ENCODE results near the gene FUT7.
A peak's percentile ranks its signal among the peaks of the same experiment; 100 is the strongest.

FUT7 gene

DNA sequence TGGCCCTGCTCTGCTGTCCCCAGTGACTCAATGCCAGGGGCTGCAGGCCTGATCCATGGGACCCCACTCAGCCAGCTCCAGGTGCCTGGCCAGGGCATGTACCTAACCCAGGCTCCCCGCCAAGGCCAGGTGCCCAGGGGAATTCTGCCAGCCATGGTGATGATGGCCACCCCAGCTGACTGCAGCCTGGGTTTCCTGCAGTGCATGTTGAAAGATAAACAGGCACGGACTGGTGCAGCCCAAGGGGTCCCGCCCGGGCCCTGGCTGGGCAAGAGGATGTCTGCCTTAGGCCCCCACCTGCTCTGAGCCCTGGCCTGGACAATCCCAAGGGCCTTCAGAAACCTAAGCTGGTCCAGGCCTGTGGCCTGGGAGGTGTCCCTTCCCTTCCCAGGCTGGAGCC lies 5.1 kb downstream of the FUT7 start:
- Histone ChIP-seq H4K20me1 (peaks cover 41% of the 10 kb centered on the region), H3K4me1 (peaks cover 71% of the 10 kb centered on the region), H3K27ac (peak overlapping the region; percentile 94), H3K27me3 (no peaks in the 10 kb centered on the region), H3K4me3 (peak overlapping the region; percentile 74), H3K9ac (peak overlapping the region; percentile 80), H3K9me3 (no peaks in the 10 kb centered on the region), H3K4me2 (peak overlapping the region; percentile 94), H3K36me3 (peaks cover 12% of the 10 kb centered on the region; the same call in 1 of the 2 replicates)
- no peak for TF ChIP-seq Cebpa-rat (IDR thresholded peaks at IDR 0.05)

DNA sequence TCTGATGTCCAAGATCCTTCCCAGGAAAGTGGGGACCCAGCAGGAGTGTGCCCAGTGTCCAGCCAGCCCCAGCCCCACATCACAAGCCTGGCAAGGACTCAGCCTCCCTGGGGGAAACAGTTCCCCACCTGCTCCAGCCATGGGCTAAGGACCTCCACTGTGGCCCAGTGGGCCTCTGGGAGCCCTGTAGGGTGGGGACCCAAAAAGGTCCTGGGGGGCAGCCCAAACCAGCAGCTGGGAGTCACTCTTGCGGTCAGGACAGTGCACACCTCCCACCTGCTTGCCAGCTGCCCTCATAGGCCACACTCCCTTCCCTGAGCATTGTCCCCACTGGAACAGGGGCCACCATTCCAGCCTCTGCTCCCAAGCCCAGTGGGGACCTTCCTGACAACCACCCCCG lies 5.5 kb downstream of the FUT7 start:
- peaks cover 44% of the 10 kb centered on the region for H4K20me1 ChIP-seq
- no peak overlapping the region; the same call in 1 of the 2 replicates for H3K27ac ChIP-seq
- H3K4me1 ChIP-seq: peaks cover 66% of the 10 kb centered on the region
- 0 out of 2 replicates have a peak overlapping the region, but pooled peaks have one; percentile 28 for H3K9ac ChIP-seq
- H3K9me3 ChIP-seq: no peaks in the 10 kb centered on the region
- no peaks in the 10 kb centered on the region for H3K27me3 ChIP-seq
- H3K4me2 ChIP-seq: peak overlapping the region; percentile 94
- H3K36me3 ChIP-seq: peaks cover 16% of the 10 kb centered on the region; the same call in 1 of the 2 replicates
- peak overlapping the region; percentile 5; the same call in 1 of the 2 replicates for H3K4me3 ChIP-seq
- TF ChIP-seq Cebpa-rat (IDR thresholded peaks at IDR 0.05): no peak

DNA sequence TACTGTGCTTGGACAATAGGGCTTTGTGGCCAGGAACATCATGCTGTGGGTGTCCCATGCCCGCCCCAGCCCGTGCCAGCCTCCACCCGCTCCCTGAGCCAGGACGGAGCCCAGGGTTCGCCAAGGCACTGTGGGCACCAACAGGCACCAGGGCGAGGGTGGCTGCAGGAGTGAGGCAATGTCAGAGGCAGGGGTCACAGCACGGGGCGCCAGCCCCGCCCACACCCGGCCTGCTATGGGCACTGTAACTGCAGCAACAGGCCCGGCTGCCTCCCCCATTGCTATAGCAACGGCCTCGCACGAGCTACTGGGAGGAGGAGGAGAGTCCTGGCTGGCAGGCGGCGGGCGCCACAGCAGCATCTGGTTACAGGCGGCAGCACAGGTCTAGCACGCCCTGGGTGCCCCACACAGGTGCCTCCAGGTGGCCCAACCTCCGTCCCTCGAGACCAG lies 6.3 kb downstream of the FUT7 start:
- Histone ChIP-seq H3K9me3 (no peaks in the 10 kb centered on the region), H3K36me3 (peaks cover 24% of the 10 kb centered on the region), H4K20me1 (peaks cover 48% of the 10 kb centered on the region), H3K4me2 (peak overlapping the region; percentile 94), H3K4me1 (peaks cover 58% of the 10 kb centered on the region), H3K9ac (no peak overlapping the region), H3K27me3 (no peaks in the 10 kb centered on the region), H3K4me3 (no peak overlapping the region), H3K27ac (no peak overlapping the region)
- no peak for TF ChIP-seq Cebpa-rat (IDR thresholded peaks at IDR 0.05)

DNA sequence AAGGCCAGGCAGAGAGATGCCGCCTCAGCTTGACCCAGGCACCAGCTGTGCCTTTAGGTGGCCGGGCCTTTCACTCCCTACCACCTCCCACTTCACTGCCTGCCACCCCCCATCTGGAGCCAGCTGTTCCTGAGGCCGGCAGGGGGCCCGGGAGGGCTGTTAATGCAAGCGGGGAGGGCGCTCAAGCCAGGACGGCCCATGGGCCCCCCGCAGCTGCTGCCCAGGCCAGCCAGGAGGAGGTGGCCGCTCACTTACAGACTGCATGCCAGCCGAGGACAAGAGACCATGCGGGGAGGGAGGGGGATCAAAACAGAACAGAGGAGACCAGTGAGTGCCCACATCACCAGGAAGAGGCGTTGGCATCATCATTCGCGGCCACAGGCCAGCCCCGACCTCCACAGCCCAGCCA lies 8.3 kb downstream of the FUT7 start:
- Histone ChIP-seq H3K36me3 (peaks cover 41% of the 10 kb centered on the region), H3K27me3 (no peaks in the 10 kb centered on the region), H3K4me2 (no peak overlapping the region), H3K4me1 (peaks cover 52% of the 10 kb centered on the region), H3K9ac (no peak overlapping the region), H3K27ac (no peak overlapping the region; the same call in 1 of the 2 replicates), H3K4me3 (no peak overlapping the region), H3K9me3 (no peaks in the 10 kb centered on the region), H4K20me1 (peaks cover 48% of the 10 kb centered on the region)
- no peak for TF ChIP-seq Cebpa-rat (IDR thresholded peaks at IDR 0.05)

DNA sequence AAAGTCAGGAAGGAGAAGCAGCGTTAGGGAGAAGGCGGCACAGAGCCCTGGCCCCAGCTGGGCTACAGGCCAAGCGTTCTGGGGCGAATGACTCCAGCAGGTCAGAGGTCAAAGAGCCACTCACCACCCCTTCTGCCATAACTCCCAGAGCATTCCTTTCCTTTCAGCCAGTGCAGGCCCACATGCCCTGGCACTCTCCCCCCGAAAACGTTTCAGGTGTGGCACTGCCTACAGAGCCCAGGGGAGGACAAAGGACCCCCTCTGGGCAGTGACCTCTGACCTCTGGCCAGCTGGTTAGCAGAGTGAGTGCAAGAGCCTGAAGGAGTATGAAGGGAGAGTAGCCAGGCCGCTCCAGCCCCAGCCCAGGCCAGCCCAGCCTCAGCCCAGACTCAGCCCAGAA lies 8.7 kb downstream of the FUT7 start:
- peaks cover 41% of the 10 kb centered on the region for H3K36me3 ChIP-seq
- no peaks in the 10 kb centered on the region for H3K27me3 ChIP-seq
- peaks cover 49% of the 10 kb centered on the region for H3K4me1 ChIP-seq
- no peak overlapping the region for H3K4me3 ChIP-seq
- TF ChIP-seq Cebpa-rat (IDR thresholded peaks at IDR 0.05): no peak
- H4K20me1 ChIP-seq: peaks cover 48% of the 10 kb centered on the region
- no peak overlapping the region for H3K9ac ChIP-seq
- H3K4me2 ChIP-seq: no peak overlapping the region
- H3K27ac ChIP-seq: no peak overlapping the region; the same call in 1 of the 2 replicates
- no peaks in the 10 kb centered on the region for H3K9me3 ChIP-seq

DNA sequence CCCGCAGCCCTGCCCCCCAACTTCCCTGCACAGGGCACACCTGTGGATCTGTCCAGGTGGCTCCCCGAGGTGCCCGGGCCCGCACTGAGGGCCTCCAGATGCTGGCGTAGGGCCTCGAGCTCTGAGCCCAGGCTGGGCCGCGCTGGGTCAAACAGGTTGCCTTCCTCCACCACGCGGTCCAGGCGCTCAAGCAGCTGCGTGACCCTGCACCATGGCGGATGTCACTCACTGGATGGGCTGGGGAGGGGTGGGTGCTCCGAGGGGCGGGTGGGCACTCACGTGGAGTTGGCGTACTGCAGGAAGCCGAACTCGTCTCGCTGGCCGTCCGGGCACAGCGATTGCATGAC lies 9.3 kb downstream of the FUT7 start:
- Histone ChIP-seq H3K4me1 (peaks cover 47% of the 10 kb centered on the region), H4K20me1 (peaks cover 48% of the 10 kb centered on the region), H3K36me3 (peaks cover 46% of the 10 kb centered on the region), H3K27ac (no peak overlapping the region), H3K27me3 (no peaks in the 10 kb centered on the region), H3K4me3 (no peak overlapping the region), H3K9me3 (no peaks in the 10 kb centered on the region), H3K9ac (no peak overlapping the region), H3K4me2 (no peak overlapping the region)
- no peak for TF ChIP-seq Cebpa-rat (IDR thresholded peaks at IDR 0.05)

DNA sequence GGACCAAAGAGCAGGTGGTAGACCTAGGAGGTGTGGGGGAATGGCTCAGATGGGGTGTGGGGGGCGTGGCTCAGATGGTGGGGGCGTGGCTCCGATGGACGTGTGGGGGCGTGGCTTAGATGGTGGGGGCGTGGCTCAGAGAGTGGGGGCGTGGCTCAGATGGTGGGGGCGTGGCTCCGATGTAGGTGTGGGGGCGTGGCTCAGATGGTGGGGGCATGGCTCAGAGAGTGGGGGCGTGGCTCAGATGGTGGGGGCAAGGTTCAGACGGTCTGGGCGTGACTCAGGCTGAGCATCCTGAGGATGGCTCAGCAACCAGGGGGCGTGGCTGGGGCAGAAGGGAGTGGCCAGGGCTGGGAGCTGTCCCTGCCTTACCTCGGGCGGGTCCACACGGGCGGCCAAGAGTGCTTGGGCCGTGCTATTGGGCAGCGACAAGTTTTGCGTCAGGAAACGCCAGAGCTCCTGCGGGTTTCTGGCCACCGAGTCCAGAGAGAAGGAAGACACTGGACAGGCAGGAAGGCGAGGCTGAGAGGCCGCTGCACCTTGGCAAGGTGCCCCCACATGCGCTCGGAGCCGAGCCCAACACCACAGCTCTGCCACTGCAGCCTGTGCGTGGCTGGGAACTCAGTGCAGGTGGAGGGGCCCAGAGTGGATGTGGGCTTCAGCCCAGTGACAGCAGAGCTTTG lies 9.8 kb downstream of the FUT7 start:
- H3K9ac ChIP-seq: no peak overlapping the region
- peaks cover 51% of the 10 kb centered on the region for H3K36me3 ChIP-seq
- H3K4me3 ChIP-seq: no peak overlapping the region
- H3K27ac ChIP-seq: no peak overlapping the region
- no peaks in the 10 kb centered on the region for H3K9me3 ChIP-seq
- H3K27me3 ChIP-seq: no peaks in the 10 kb centered on the region
- peaks cover 43% of the 10 kb centered on the region for H4K20me1 ChIP-seq
- no peak overlapping the region for H3K4me2 ChIP-seq
- TF ChIP-seq Cebpa-rat (IDR thresholded peaks at IDR 0.05): no peak
- peaks cover 41% of the 10 kb centered on the region for H3K4me1 ChIP-seq

DNA sequence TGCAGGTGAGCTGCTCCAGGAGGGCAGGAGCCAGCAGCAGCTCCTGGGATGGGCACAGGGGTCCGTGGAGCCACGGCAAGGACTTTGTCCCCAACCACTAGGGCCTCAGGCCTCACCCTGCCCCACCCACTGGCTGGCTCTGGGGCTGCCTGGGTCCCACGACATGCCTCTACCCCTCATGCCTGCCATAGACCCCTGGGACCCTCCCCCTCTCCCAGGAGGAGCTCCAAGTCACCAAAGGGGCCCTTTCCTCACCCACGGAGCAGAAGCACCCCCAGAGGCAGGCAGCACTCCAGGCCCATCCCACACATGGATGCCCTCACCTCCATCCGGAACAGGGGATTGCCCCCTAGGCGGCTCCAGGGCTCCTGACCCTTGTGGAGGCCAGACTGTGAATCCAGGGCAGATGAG lies 10.3 kb downstream of the FUT7 start:
- no peak for TF ChIP-seq Cebpa-rat (IDR thresholded peaks at IDR 0.05)
- H3K27ac ChIP-seq: no peak overlapping the region
- H3K4me2 ChIP-seq: no peak overlapping the region
- H3K9me3 ChIP-seq: 0 out of 2 replicates have a peak, but pooled peaks cover 4% of the 10 kb centered on the region
- H3K27me3 ChIP-seq: no peaks in the 10 kb centered on the region
- H3K9ac ChIP-seq: no peak overlapping the region
- peaks cover 38% of the 10 kb centered on the region for H4K20me1 ChIP-seq
- peaks cover 36% of the 10 kb centered on the region for H3K4me1 ChIP-seq
- peaks cover 57% of the 10 kb centered on the region for H3K36me3 ChIP-seq
- H3K4me3 ChIP-seq: no peak overlapping the region

DNA sequence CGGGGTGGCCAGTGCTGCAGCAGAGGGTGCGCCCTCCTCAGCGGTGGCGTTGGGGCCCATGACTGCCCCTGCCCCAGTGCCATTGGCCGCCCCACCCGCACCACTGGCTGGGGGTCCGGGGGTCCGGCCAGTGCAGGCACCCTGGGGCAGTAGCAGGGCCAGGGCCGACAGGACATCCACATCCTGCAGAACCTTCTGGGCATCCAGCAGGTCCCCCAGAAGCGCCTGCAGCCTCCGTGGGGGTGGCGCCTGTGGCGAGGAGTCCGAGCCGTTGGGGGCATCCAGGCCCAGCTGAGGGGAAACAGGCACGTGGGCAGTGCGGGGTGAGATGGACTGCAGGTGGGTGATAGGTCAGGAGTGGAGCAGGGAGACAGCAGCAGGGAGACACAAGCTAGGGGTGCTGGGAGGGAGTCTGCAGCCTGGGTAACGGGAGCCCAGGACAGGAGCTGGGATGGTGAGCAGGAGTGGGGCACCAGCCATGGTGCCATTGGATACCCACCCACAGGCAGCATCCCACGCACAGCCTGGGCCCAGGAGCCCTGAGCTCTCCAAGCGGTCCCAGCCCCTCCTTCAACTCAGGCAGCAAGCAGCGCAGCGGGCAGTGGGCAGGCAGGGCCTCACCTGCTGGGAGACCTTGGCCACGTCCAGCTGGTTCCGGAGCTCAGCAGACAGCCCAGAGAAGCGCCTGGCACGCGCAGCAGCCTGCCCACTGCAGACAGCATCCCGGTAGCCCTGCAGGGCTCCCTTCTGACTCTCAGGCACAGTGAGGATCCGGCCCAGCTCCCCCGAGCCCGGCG lies 10.9 kb downstream of the FUT7 start:
- Histone ChIP-seq H3K9ac (no peak overlapping the region), H3K36me3 (peaks cover 63% of the 10 kb centered on the region), H3K4me2 (no peak overlapping the region), H3K4me1 (peaks cover 30% of the 10 kb centered on the region), H3K27ac (no peak overlapping the region), H3K27me3 (no peaks in the 10 kb centered on the region), H4K20me1 (peaks cover 32% of the 10 kb centered on the region), H3K4me3 (no peak overlapping the region), H3K9me3 (0 out of 2 replicates have a peak, but pooled peaks cover 4% of the 10 kb centered on the region)
- no peak for TF ChIP-seq Cebpa-rat (IDR thresholded peaks at IDR 0.05)

Data from BLaER1 (cell line).